HG02623 (cell line): ENCODE data around the gene CUTA.

Experiments
- ATAC-seq: cut with Tn5 transposase; IDR thresholded peaks from one replicate; pipeline ENCODE4 v1.9.1; 2021; ENCODE audit warnings: moderate library complexity; ENCODE audit not compliant: unreplicated experiment

The CUTA gene

DNA sequence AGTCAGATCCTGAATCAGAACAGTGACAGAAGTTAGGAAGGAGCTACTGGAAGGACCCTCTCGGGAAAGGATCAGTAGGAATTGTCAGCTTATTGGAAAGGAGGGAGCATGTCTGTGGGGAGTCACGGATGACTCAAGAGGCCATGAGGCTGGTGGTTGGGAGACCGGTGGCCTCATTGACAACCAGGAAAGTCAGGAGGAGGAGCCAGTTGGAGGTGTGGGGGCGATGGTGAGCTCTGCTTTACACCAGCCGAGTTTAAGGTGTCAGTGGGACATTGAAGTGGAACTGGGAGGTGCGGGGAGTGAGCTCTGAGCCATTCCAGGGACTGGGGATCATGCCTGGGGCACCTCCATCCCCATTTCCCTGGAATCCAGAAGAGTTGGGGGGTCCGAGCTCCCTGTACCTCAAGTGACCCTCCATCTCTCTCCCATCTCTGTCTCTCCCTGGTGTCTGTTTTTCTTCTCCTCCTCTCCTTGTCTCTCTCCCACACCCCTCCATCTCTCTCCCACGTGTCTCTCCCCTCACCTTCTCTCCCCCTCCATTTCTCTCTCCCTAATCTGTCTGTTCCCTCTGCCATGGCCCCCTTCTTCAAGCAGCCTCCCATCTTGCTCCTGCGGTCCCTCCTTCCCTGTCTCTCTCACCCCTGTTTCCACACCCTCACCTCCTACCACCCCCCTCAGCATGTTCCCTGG lies 22.2 kb upstream of the CUTA start:
- no peak for ATAC-seq

DNA sequence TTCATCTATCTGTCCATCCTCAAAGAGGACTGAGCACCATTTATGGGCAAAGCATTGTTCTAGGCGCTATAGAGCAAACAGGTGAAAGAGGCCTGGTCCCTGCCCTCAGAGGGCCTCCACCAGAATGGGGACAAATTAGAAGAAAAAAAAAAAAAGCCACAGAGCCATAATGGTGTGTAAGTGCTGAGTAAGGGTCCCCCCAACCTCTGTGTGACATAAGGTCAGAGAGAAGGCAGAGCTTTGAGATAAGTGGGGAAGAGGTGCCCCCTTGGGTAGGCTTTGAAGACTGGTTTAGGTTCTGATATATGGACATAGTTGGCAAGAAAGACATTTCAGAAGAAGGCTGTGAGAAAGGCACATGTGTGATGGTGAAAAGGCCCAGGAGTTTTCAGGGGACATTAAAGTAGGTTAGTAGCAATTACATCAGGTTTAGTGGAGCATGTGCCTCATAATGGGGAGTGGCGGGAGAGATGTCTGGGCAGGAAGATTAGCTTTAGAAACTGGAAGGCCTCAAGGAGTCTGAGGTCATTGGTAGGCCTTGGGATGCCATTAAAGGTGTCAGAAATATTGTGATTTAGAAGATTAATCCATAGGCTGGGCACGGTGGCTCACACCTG lies 21.2 kb upstream of the CUTA start:
- no peak for ATAC-seq

DNA sequence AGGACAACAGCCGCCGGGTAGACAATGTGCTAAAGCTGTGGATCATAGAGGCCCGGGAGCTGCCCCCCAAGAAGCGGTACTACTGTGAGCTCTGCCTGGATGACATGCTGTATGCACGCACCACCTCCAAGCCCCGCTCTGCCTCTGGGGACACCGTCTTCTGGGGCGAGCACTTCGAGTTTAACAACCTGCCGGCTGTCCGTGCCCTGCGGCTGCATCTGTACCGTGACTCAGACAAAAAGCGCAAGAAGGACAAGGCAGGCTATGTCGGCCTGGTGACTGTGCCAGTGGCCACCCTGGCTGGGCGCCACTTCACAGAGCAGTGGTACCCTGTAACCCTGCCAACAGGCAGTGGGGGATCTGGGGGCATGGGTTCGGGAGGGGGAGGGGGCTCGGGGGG lies 19.8 kb upstream of the CUTA start:
- ATAC-seq: no peak

DNA sequence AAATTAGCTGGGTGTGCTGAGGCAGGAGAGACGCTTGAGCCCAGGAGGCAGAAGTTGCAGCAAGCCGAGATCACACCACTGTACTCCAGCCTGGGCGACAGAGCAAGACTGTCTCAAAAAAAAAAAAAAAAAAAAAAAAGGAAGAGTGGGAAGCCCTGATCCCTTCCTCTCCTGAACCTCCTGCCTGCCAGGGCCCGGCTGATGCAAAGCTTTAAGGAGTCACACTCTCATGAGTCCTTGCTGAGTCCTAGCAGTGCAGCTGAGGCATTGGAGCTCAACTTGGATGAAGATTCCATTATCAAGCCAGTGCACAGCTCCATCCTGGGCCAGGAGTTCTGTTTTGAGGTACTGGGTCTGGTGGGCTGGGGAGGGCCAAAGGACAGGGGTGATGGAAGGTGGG lies 17.1 kb upstream of the CUTA start:
- ATAC-seq: no peak

DNA sequence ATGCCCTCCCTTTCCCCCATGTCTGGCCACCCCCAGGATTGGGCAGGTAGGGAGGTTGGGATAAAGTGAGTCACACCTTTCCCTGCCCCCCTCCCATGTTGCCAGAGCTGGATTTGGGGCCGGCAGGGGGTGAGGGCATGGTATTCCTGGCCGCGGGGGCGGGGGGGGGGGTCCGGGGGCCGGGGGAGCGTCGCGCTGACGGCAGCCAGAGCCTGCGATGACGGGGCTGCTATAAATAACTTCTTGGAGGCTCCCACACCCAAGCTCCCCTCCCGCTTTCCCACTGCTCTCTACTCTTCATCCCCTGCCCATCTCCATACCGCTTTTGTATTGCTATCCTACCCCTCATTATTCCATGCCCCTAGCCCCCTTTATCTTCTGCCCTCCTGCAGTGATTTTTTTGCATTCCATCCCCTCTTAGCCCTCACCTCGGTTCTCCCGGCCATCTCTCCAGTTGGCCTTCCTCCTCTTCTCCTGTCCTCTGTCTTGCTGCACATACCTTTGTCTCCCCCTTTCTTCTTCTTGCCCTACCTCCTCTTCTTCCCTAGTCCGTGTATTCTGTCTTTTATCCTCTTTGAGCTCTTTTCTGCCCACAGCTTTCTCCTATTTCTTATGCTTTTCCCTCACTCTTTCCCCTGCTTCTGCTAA lies 15.8 kb upstream of the CUTA start:
- ATAC-seq: no peak

DNA sequence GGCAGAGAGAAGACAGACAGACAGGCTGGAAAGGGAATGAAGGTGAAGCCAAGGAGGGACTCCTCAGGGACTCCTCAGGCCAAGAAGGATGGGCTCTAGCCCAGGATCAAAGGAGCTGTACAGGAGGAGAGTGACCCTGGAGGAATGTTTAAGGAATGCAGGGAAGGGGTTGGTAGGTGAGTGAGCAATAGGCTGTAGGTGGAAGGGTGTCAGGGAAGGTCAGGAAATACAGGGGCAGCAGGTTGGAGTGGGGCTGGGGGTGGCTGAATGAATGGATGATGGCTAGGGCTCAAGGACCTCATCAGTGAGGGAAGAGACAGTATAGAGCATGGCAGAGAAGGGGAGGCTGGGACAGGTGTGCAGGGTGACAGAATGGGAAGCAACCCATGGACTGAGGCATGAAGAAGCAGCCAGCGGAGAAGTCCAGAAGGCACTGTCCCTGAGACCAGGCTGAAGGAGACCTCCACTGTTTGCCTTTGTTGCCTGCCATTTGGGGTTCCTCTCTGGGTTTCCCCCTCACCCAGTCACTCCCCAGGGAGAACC lies 15.2 kb upstream of the CUTA start:
- ATAC-seq: no peak

DNA sequence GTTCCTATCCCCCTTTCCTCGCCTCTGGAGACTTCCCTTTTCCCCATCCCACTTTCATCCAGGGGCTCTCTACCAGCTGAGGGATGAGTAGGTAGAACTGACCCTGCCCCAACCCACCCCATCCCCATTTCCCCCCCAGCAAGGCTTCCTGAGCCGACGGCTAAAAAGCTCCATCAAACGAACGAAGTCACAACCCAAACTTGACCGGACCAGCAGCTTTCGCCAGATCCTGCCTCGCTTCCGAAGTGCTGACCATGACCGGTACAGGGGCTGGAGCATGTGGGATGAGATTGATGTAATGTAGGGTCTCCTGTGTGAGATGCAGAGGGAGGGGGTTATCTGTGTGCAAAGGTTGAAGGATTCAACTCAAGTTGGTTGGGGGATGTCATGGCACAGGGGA lies 14.6 kb upstream of the CUTA start:
- no peak for ATAC-seq

DNA sequence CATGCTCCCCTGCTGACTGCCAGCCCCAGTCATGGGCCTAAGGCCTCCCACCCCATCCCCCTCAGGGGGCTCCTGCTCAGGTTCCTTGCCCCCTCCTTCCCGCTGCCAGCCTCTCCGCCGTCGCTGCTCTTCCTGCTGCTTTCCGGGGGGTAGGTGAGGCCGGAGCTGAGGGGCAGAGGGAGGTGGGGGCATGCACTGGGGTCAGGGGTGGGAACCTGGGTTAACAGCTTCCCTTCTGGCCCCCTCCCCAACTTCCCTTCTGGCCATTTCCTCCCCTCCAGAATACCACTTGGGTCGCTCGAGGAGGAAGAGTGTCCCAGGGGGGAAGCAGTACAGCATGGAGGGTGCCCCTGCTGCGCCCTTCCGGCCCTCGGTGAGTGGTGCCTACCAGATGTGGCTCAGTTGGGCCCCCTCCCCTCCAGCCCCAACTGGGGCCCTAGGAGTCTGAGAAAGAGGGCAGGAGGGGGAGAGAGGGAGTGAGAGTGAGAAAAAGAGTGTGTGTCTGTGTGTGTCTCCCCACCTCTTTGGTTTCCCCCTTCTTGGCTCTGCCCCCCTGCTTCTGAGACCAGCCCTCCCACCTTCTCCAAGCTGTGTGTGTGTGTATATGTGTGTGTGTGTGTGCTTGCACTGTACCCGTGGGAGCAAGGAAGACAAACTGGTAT lies 14.1 kb upstream of the CUTA start:
- ATAC-seq: no peak

DNA sequence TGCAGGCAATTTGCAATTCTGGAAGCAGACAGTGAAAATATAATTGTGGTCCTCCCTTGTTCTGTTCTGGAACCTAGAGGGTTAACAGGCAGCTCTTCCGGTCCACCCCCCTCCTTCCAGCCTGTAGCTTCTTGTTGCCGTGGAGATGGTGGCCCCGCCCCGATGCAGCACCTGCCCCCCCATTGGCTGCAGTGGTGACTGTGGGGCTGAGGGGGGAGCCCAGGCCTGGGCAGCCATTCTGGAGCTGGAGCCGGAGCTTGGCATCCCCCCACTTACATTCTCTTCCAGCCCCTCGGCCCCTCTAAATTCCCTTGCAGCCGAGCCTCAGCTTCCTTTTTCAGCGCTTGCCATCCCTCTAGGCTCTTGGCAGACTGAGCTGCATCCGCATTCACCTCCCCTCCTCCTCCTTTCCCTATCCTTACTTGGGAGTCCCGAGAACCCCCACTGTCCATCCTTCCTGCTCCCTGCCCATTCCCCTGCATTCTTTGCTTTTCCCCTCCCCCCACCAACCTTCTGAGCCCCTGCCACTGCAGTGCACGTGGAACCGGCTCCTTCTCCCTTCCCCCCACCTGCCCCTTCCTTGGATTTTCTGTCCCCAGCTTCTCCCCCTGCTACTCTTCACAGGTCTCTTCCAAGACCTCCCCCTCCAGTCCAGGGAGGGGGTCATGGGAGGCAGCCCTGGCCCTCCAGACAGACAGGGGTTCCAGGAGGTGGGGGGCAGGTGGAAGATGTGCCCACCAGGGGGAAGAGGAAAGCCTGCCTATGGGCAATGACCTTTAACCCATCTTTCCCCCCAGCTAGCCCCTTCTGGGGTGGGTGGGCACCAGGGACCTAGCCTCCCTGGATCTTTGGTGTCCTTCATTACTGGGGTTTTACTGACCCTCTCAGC lies 13.3 kb upstream of the CUTA start:
- no peak for ATAC-seq

DNA sequence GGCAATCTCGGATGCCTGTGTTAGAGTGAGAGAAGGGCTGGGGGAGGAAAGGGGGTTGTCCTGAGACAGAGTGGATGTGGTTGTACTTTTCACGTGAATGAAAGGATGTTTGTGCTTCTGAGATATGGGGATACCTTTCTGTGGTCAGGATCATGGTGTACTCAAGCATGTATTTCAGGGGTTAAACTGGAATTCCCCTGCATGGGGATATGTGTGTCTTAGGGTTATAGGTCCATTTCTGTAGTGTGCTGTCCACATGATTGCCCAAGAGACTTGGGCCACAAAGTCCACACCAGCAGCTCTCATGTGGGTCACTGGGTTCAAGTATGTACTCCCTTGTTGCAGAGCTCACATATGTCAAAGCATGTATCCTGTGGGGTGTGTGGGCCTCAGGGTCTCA lies 12.4 kb upstream of the CUTA start:
- ATAC-seq: no peak

DNA sequence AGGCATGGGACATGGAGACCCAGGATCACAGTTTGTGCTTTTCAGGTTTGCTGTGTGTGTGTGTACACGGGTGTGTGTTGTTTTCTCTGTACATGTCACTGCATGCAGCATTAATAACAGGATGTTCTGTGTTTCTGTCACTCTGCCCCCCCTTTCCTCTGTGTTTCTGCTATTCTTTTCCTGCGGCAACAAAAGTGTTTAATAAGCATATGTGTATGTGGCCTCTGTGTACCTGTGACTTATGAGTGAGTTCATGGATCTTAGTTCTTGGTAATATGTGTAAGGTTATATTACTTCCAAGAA lies 11.8 kb upstream of the CUTA start:
- ATAC-seq: no peak

DNA sequence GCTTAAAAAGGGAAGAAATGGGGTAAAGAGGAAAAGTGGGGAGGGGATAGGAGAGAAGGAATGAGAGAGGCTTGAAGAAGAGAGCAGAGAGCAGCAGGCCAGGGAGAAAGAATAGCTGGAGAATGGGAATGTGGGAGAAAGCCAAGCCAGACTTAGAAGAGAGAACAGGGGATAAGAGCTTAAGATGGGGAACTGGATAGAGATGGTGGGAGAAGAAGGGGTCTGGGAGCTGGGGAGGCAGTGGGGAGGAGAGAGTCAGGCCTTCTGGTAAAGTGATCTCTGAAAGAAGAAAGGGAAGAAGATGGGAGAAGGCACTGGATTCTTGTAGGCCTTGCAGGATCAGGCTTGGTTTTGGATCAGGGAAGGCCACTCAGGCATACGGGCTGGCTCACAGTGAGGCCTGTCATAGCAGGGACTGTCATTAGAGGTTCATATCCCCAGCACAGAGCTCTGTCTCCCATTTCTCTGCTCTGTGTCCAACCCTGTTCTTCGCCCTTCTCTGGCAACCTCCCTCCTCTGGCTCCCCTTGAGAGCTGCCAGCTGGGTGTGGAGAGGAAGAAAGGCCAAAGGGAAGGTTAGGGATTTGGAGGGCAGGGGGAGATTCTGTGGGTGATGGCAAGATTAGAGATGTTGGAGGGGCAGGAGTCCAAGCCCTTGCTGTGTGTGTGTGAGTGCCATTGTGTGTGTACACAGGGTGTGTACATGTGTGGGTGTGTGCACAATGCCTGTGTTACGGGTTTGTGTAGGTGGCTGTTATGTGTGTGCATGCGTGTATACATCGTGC lies 11.3 kb upstream of the CUTA start:
- no peak for ATAC-seq

DNA sequence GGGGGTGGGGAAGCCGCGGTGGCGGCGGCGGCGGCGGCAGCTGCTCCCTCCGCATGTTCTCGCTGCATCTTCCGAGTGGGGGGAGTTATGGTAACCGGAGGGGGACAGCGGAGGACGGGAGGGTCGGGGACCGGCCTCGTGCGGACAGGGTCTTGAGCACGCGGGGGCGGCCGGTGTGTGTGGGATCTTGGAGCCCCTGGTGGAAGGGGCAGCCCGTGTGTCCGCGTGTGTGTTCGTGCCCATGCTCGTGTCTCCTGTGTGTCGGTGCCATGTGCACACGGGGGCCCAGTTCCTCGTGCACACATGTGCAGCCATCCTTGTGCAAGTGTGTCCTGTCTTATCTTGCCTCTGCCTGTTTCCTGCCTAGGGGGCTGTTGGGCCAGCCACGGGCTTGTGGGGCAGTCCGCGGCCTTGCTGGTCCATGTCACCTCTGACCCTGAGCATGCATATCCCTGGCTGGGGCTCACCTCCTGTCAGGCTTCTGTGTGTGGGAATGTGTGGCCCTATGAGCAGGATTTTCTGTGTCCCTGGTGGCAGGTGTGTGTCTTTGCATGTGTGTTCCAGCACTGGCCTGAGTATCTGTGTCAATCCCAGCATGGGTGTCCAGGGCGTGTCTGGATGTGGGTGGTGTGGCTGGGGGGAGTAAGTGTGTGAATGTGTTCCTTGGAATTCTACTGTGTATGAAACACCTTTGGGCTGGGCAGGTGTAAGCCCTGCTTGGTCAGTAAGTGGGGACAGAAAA lies 10.5 kb upstream of the CUTA start:
- no peak for ATAC-seq

DNA sequence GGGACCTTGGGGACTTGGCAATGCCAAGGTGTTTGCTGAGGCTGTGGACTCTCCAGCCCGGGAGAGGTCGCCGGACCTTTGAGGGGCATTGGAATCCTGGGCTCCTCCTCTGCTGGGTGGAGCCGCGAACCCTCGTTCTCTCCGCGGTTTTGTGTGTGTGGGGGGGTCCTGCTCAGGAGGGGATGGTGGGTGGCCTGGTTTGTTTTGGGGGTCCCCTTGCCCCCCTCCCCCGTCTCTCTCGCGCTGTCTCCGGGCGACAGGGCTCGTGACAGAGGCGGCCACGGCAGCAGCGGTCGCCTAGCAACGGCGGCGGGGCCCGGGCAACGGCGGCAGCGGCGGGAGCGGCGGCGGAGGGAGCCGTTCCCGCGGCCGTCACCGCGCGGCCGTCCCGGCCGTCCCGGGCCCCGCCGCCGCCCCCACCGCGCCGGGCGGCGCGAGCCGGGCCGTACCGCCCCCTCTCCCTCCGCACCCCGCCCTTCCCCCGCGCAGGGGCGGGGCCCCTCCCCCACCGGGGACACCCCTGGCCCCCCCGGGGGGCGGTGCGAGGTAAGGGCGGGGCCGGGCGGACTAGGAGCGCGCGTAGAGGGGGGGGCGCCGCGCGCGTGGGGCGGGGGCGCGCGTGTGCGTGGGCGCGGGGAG lies 9.8 kb upstream of the CUTA start:
- ATAC-seq: no peak

DNA sequence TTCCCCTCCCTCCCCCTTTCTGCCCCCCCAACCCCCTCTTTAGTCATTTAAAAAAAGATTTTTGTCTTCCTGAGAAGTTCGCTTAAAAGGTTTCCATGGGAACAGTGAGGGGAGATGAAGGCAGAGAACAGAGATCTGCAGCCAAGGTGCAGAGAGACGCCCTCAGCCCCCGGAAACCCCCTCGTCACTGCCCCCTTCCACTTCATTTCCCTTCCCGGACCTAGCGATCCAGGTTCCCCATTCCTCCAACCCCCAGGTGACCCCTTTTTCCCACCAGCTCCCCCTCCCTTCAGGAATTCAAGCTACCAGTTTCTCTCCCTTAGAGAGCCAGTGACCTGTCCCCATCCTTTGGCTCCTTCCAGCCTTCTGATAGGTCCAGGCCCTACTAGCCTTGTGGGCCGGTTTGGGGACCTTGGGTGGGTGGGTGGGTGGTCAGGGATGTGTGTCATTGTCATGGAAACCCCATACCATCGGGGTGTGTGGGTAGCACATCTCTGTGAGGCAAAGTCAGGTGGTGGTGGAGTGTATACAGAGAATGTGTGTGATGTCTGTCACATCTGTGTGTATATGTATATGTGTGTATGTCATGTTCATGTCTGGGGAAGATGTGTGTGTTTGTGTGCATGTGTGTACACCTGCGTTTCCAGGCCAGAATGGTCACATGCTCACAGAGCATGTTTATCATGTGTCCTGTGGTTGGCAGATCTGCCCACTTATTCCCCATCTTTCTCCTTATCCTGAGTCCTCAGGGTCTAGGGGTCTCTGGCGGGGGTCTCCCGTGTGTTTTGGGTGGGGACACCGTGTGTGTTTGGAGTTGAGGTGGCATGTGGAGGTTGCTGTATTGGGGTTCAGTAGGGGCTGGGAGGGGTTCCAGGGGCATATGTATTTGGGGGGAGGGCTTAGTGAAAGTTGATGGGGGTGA lies 8.9 kb upstream of the CUTA start:
- no peak for ATAC-seq

DNA sequence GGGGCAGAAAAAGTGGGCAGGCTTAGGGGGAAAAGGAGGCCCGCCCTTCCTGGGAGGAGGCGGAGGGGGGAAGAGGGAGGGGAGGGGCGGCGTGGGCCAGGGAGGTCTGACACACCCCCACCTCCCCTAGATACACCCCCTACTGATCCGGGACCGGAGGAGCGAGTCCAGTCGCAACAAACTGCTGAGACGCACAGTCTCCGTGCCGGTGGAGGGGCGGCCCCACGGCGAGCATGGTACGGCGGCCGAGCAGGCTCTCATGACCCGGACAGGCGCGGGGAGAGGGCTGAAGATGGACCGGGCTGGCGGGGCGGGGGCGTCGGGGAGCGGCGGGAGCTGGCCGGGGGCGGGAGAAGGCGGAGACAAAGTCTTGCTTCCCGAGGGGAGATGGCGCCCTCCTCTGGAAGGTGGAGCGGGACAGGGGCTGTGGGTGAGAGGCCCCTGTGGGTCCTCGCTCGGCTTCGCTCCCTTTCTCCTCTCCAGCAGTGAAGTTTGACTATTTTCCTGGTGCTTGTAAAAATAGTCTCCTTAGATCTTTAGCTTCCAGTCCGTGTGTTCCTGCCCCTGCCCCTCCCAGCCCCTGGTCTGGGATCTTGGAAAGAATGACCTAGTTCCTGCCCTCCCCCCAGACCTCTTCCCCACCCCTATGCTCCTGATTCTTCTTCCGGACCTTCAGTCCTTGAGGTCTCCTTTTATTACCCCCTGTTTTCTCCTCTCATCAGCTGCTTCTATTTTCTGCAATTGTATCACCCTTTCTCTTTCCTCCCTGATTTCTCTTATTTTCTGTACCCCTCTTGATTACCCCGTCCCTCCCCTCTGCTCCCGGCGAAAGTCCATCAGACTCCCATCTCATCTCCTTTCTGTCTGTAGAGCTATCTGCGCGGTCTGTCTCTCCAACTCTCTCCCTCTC lies 8.0 kb upstream of the CUTA start:
- peak; percentile 45 for ATAC-seq
